HCT116 (cell line): ENCODE results near the gene GORASP1. TPM values are rescaled to one million over a fixed set of nuclear protein-coding genes. Genes with fewer than 3 reads are reported as not detected.

Experiments used
- ATAC-seq: fragments of 200-7000 bp; cut with Tn5 transposase; 2 replicates; pipeline ENCODE4 v1.9.1; 2020; ENCODE audit warnings: mild to moderate bottlenecking, moderate library complexity
- BruUV-seq: library from RNA; stranded (reverse); fragments of 400-500 nt; replicated peaks from 2 replicates; lab custom pipeline; 2021; lab: Mats Ljungman, UMichigan
- CTCF ChIA-PET: fragments of 300-600 bp; sonication (Branson Sonifier 250); formaldehyde crosslinking; loops from one replicate; lab custom pipeline; 2021; ENCODE audit warnings: antibody characterized with exemption; lab: Charles Lee
- POLR2A ChIA-PET: fragments of 300-600, 350-600 bp; sonication (Branson Sonifier 250); formaldehyde crosslinking; loops from one replicate; lab custom pipeline; 2021; ENCODE audit warnings: antibody characterized with exemption; lab: Charles Lee
- RAD21 ChIA-PET, 2 experiments: fragments of 300-600 bp; sonication (Branson Sonifier 250); formaldehyde crosslinking; loops; one replicate each; lab custom pipeline; 2023; ENCODE audit warnings: low total read pairs in 2 of 2; ENCODE audit not compliant: uncharacterized antibody in 2 of 2, unreplicated experiment in 2 of 2, low non-redundant PET in 1 of 2; lab: Charles Lee
- DNase-seq: peaks from one replicate; pipeline ENCODE4 v3.0.0-alpha.2; 2010; ENCODE audit warnings: low read depth, low spot score
- H2AFZ ChIP-seq: fragments of 200-600 bp; shearing (Covaris generic), sonication (generic); 2 replicates; pipeline ENCODE4 v1.6.1; 2017; ENCODE audit warnings: low read depth, mixed run types, mixed read lengths, antibody characterized with exemption, low read length; ENCODE audit not compliant: poor library complexity, severe bottlenecking
- H3K27ac ChIP-seq: 2 replicates; pipeline ENCODE4 v1.5.1; 2012; ENCODE audit warnings: low read depth, low read length
- H3K27me3 ChIP-seq: fragments of 200-600 bp; sonication (generic); 2 replicates; pipeline ENCODE4 v1.6.1; 2016; ENCODE audit warnings: mixed run types, low read length, mixed read lengths; ENCODE audit not compliant: insufficient read depth
- H3K36me3 ChIP-seq, 2 experiments: fragments of 200-500 bp in 1 of 2; fragments of 200-600 bp in 1 of 2; sonication (Bioruptor generic) in 1 of 2; sonication (generic) in 1 of 2; 2 replicates each; pipeline versions ENCODE4 v1.5.1 to v1.6.1; 2014 to 2016; ENCODE audit warnings: low read length in 2 of 2, inconsistent platforms in 1 of 2, mixed read lengths in 1 of 2, mixed run types in 1 of 2; ENCODE audit not compliant: insufficient read depth in 2 of 2, control insufficient read depth in 1 of 2
- H3K4me1 ChIP-seq, 2 experiments: fragments of 200-600 bp in 1 of 2; sonication (generic) in 1 of 2; 2 replicates each; pipeline versions ENCODE4 v1.5.1 to v1.6.1; 2012 to 2017; ENCODE audit warnings: low read length in 2 of 2, inconsistent platforms in 1 of 2, mild to moderate bottlenecking in 1 of 2, mixed read lengths in 1 of 2, mixed run types in 1 of 2, moderate library complexity in 1 of 2; ENCODE audit not compliant: insufficient read depth in 2 of 2, control insufficient read depth in 1 of 2
- H3K4me2 ChIP-seq: fragments of 200-600 bp; sonication (generic); 2 replicates; pipeline ENCODE4 v1.6.1; 2017; ENCODE audit warnings: mixed run types, low read length, mixed read lengths
- H3K4me3 ChIP-seq, 2 experiments: fragments of 200-600 bp in 1 of 2; sonication (generic) in 1 of 2; replicated peaks in 1 of 2; 2 replicates each; pipeline ENCODE4 v1.5.1; 2011 to 2016; ENCODE audit warnings: low read length in 2 of 2, control low read depth in 1 of 2, low read depth in 1 of 2, mild to moderate bottlenecking in 1 of 2, mixed read lengths in 1 of 2, mixed run types in 1 of 2
- H3K79me2 ChIP-seq: fragments of 200-600 bp; sonication (generic); 2 replicates; pipeline ENCODE4 v1.6.1; 2017; ENCODE audit warnings: mild to moderate bottlenecking, mixed run types, low read length, moderate library complexity, mixed read lengths; ENCODE audit not compliant: insufficient read depth
- H3K9ac ChIP-seq: fragments of 200-600 bp; sonication (generic); 2 replicates; pipeline ENCODE4 v1.6.1; 2016; ENCODE audit warnings: low read length, mixed read lengths
- H3K9me2 ChIP-seq: fragments of 200-600 bp; sonication (generic), shearing (Covaris generic); 2 replicates; pipeline ENCODE4 v1.6.1; 2017; ENCODE audit warnings: mixed run types, mild to moderate bottlenecking, moderate library complexity; ENCODE audit not compliant: insufficient read depth
- H3K9me3 ChIP-seq, 2 experiments: fragments of 200-500 bp in 1 of 2; fragments of 200-600 bp in 1 of 2; sonication (Bioruptor generic) in 1 of 2; sonication (generic) in 1 of 2; 2 replicates each; pipeline ENCODE4 v1.6.1; 2014 to 2017; ENCODE audit warnings: low read length in 2 of 2, mixed read lengths in 2 of 2, inconsistent platforms in 1 of 2, low read depth in 1 of 2, mild to moderate bottlenecking in 1 of 2, mixed run types in 1 of 2, moderate library complexity in 1 of 2; ENCODE audit not compliant: control insufficient read depth in 1 of 2, insufficient read depth in 1 of 2
- H4K20me1 ChIP-seq: fragments of 200-600 bp; sonication (generic), shearing (Covaris generic); 2 replicates; pipeline ENCODE4 v1.6.1; 2017; ENCODE audit warnings: mixed run types, mild to moderate bottlenecking, moderate library complexity; ENCODE audit not compliant: insufficient read depth
- CEBPB ChIP-seq: IDR thresholded peaks from 2 replicates; pipeline ENCODE4 v1.6.1; 2012; ENCODE audit warnings: low read depth
- EGR1 ChIP-seq: IDR thresholded peaks from 2 replicates; pipeline ENCODE4 v1.6.1; 2012; ENCODE audit warnings: low read depth
- FOSL1 ChIP-seq: IDR thresholded peaks from 2 replicates; pipeline ENCODE4 v1.6.1; 2012; ENCODE audit warnings: low read depth
- JUND ChIP-seq: IDR thresholded peaks from 2 replicates; pipeline ENCODE4 v1.6.1; 2012
- RAD21 ChIP-seq: IDR thresholded peaks from 2 replicates; pipeline ENCODE4 v1.6.1; 2012; ENCODE audit warnings: low read depth, mild to moderate bottlenecking
- SIN3A ChIP-seq: IDR thresholded peaks from 2 replicates; pipeline ENCODE4 v1.6.1; 2012; ENCODE audit warnings: low read depth
- SP1 ChIP-seq: IDR thresholded peaks from 2 replicates; pipeline ENCODE4 v1.6.1; 2012; ENCODE audit warnings: low read depth
- SRF ChIP-seq: IDR thresholded peaks from 2 replicates; pipeline ENCODE4 v1.6.1; 2012; ENCODE audit warnings: low read depth
- TCF7L2 ChIP-seq: IDR thresholded peaks from 2 replicates; pipeline ENCODE4 v1.7.0; 2011; ENCODE audit warnings: borderline replicate concordance, inconsistent platforms; ENCODE audit not compliant: insufficient read depth, insufficient read length; ENCODE audit errors: extremely low read depth
- ZFX ChIP-seq: fragments of 450-650 bp; IDR thresholded peaks from 2 replicates; pipeline ENCODE4 v1.6.1; 2017
- ZNF274 ChIP-seq: fragments of 200-500 bp; sonication (Bioruptor generic); IDR thresholded peaks from 2 replicates; pipeline ENCODE4 v1.6.1; 2014; ENCODE audit warnings: mild to moderate bottlenecking, low read depth, low read length, inconsistent platforms
- intact Hi-C: fragments of 100-400 bp; cut with micrococcal nuclease; formaldehyde crosslinking; loops from 2 replicates; pipeline ENCODE4 v1.10.0; 2022
- total RNA-seq: library from RNA; stranded (reverse); gene quantifications from one replicate; pipeline ENCODE4 v1.2.1, GENCODE V29; 2021; ENCODE audit not compliant: unreplicated experiment
- TF ChIP-seq, protein P1 (sequence below): IDR thresholded peaks from 2 replicates; pipeline ENCODE4 v1.6.1; 2012; ENCODE audit warnings: low read depth
- TF ChIP-seq, protein P2 (sequence below): IDR thresholded peaks from 2 replicates; pipeline ENCODE4 v1.6.1; 2012

GORASP1 gene
- total RNA-seq, 1 experiment from 2014 or later, result 38.8 TPM

DNA sequence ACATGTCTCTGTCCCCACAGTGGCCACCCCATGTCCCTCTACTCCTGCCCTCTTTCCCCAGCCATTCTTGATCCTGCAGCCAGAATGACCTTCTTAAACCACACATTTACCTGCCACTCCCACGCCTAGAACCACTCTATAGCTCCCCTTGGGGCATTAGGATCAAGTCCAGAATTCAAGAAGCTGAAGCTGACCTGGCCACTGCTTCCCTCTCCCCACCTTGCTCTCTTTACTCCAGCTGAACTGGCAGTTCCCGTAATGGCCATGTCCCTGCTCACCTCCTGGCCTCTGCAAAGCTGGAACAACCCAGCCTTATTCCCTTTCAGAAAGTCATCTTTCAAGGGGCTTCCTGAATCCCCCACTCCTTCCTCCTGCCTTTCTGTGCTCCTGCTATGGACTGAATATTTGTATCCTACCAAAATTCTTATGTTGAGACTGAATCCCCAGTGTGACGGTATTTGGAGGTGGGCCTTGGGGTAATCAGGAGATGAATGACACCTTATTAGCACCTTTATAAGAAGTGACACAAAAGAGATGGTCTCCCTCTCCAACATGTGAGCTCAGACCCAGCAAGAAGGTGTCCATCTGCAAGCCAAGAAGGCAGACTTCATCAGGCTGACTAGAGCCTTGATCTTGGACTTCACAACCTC is 42.2 kb upstream of the GORASP1 start:
- peaks cover 39% of the 10 kb centered on the region; the same call in 1 of the 2 replicates for H4K20me1 ChIP-seq
- RAD21 ChIA-PET, result no interaction called here
- POLR2A ChIA-PET, result interaction anchor here (1.2 kb wide), 1 partner anchor 28 kb away, joined by 3 read pairs; no protein-coding TSS in a partner anchor

DNA sequence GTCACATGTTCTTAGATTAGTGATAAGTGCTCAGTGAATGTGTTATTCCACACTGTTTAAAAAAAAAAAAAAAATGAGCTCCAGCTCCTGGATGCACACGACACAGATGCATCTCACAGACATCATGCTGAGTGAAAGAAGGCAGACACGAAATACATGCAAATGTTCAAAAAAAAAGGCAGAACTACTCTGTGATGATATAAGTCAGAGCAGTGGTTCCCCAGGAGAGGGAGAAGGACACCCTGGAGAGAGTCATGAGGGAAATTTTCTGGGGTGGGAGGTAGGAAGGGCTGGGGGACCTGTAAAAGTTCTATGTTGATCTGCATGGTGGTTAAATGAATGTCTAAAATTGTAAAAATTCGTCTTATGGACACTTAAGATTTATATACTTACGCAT is 41.6 kb upstream of the GORASP1 start:
- H3K79me2 ChIP-seq, result peaks cover 69% of the 10 kb centered on the region
- no peak overlapping the region for H3K9ac ChIP-seq
- ChIA-PET RAD21 (no interaction called here), CTCF (no interaction called here), POLR2A (interaction anchor here (1.2 kb wide), 1 partner anchor 29 kb away, joined by 3 read pairs; no protein-coding TSS in a partner anchor)
- H3K4me2 ChIP-seq, result peak overlapping the region; percentile 71; the same call in 1 of the 2 replicates
- H3K27ac ChIP-seq, result no peak overlapping the region
- DNase-seq (no peak), ATAC-seq (no peak)
- H3K9me2 ChIP-seq, result no peaks in the 10 kb centered on the region
- H3K27me3 ChIP-seq, result no peaks in the 10 kb centered on the region
- H4K20me1 ChIP-seq, result peaks cover 39% of the 10 kb centered on the region; the same call in 1 of the 2 replicates
- H2AFZ ChIP-seq, result no peak overlapping the region
- peaks cover 13 to 24% of the 10 kb centered on the region in 2 experiments for H3K36me3 ChIP-seq
- H3K9me3 ChIP-seq, result no peaks in the 10 kb centered on the region
- no TSS peak for BruUV-seq
- intact Hi-C loops, result no loop called here
- H3K4me1 ChIP-seq, result peaks cover 60 to 67% of the 10 kb centered on the region in 2 experiments
- no peak overlapping the region for H3K4me3 ChIP-seq
- TF ChIP-seq JUND, result no peak
- no peak for TF ChIP-seq SIN3A
- no peak for TF ChIP-seq SRF
- no peak for TF ChIP-seq ZNF274
- TF ChIP-seq TCF7L2, result no peak
- no peak for TF ChIP-seq CEBPB
- no peak for TF ChIP-seq FOSL1
- TF ChIP-seq, protein P1, sequence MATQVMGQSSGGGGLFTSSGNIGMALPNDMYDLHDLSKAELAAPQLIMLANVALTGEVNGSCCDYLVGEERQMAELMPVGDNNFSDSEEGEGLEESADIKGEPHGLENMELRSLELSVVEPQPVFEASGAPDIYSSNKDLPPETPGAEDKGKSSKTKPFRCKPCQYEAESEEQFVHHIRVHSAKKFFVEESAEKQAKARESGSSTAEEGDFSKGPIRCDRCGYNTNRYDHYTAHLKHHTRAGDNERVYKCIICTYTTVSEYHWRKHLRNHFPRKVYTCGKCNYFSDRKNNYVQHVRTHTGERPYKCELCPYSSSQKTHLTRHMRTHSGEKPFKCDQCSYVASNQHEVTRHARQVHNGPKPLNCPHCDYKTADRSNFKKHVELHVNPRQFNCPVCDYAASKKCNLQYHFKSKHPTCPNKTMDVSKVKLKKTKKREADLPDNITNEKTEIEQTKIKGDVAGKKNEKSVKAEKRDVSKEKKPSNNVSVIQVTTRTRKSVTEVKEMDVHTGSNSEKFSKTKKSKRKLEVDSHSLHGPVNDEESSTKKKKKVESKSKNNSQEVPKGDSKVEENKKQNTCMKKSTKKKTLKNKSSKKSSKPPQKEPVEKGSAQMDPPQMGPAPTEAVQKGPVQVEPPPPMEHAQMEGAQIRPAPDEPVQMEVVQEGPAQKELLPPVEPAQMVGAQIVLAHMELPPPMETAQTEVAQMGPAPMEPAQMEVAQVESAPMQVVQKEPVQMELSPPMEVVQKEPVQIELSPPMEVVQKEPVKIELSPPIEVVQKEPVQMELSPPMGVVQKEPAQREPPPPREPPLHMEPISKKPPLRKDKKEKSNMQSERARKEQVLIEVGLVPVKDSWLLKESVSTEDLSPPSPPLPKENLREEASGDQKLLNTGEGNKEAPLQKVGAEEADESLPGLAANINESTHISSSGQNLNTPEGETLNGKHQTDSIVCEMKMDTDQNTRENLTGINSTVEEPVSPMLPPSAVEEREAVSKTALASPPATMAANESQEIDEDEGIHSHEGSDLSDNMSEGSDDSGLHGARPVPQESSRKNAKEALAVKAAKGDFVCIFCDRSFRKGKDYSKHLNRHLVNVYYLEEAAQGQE, result no peak
- TF ChIP-seq SP1, result no peak
- no peak for TF ChIP-seq EGR1
- TF ChIP-seq, protein P2, sequence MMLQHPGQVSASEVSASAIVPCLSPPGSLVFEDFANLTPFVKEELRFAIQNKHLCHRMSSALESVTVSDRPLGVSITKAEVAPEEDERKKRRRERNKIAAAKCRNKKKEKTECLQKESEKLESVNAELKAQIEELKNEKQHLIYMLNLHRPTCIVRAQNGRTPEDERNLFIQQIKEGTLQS, result no peak
- TF ChIP-seq RAD21, result no peak

More for the DNA sequence above, 42.2 kb upstream of the GORASP1 start:
- peaks cover 69% of the 10 kb centered on the region for H3K79me2 ChIP-seq
- no peaks in the 10 kb centered on the region for H3K9me3 ChIP-seq
- no peak overlapping the region for H2AFZ ChIP-seq
- H3K4me1 ChIP-seq, result peaks cover 62 to 73% of the 10 kb centered on the region in 2 experiments
- CTCF ChIA-PET, result no interaction called here
- H3K27ac ChIP-seq, result no peak overlapping the region
- H3K27me3 ChIP-seq, result no peaks in the 10 kb centered on the region
- H3K9me2 ChIP-seq, result no peaks in the 10 kb centered on the region
- peak overlapping the region; percentile 81 for H3K4me2 ChIP-seq
- H3K4me3 ChIP-seq, result no peak overlapping the region
- intact Hi-C loops, result no loop called here
- H3K36me3 ChIP-seq, result peaks cover 10 to 19% of the 10 kb centered on the region in 2 experiments
- no TSS peak for BruUV-seq
- DNase-seq (no peak), ATAC-seq (no peak)
- H3K9ac ChIP-seq, result no peak overlapping the region
- TF ChIP-seq ZFX, result no peak
